H1 (cell line): ENCODE data around the gene ZAP70. TPM values are rescaled to one million over a fixed set of nuclear protein-coding genes. Genes with fewer than 3 reads are reported as not detected.

Experiments
- POU5F1 ChIP-seq: IDR thresholded peaks from 2 replicates; pipeline ENCODE4 v1.6.1; 2011; ENCODE audit warnings: low read depth, mild to moderate bottlenecking, low read length, moderate library complexity
- TBP ChIP-seq: IDR thresholded peaks from 2 replicates; pipeline ENCODE4 v1.6.1; 2011; ENCODE audit warnings: low read depth, low read length, improper control_type of control experiment
- polyA plus RNA-seq, 7 experiments: library from polyadenylated mRNA; depleted of rRNA in 3 of 7; stranded (reverse) in 5 of 7; unstranded in 2 of 7; fragments of >200 nt in 5 of 7; fragments of 200-250 nt in 2 of 7; gene quantifications; 1 replicate in 5 of 7; 2 replicates in 1 of 7; 4 replicates in 1 of 7; pipeline versions ENCODE4 v1.2.1 to v1.2.3, GENCODE V29; 2011 to 2013; ENCODE audit warnings: missing spikeins in 2 of 7, mixed read lengths in 2 of 7
- total RNA-seq: library from RNA; stranded (reverse); fragmentation: NEBNext Ultra II Directional; extraction: Animal tissue kit (Norgen Biotek cat#: 25700); gene quantifications from 2 replicates; pipeline ENCODE4 v1.2.1, GENCODE V29; 2021
- TF ChIP-seq, protein P1 (sequence below): IDR thresholded peaks from 2 replicates; pipeline ENCODE4 v1.6.1; 2012; ENCODE audit warnings: inconsistent platforms

ZAP70 gene
- total and polyA plus RNA-seq, 2 of the 8 experiments (the other 6 are each of a cell fraction or from before 2014, with no cell fraction given), result 0.15 TPM; not detected in 1

DNA sequence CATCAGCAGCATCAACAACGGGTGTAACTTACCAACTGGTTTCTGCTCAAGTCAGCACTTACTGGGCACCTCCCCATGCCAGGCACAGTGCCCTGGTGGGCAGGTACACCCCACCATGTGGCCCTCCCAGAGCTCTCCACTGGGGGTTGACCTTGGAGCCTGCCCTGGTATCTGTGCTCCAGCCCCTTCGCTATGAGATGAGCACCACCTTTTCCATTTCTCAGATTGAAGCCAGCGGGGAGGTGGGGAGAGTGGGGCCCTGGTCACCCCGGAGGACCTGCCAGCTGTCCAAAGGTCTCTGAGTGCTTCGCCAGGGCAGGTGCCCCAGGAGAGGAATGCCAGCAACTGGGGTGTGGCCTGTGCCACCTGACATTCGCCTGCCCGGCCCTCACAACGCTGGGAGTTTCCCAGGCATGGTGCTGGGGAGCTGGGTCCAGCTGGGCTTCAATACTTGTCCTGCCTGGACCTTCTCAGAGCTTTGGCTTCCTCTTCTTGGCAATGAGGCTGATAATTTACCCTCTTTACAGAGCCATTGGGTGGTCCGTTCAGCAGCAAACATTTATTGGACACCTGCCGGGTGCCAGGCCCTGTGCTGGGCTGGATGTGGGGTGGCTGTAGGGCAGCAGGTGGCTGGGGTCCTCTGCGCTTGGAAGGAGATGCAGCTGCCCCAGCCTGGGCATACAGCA, 5.9 kb upstream of the ZAP70 start (continued):
- TF ChIP-seq, protein P1, sequence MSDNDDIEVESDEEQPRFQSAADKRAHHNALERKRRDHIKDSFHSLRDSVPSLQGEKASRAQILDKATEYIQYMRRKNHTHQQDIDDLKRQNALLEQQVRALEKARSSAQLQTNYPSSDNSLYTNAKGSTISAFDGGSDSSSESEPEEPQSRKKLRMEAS, result no peak
- TF ChIP-seq TBP (no peak), POU5F1 (no peak)
